NCI-H82 treated with DMSO at 0.1 percent for 48 hours (cell line): ENCODE data around the gene CCT2.
A peak's percentile ranks its signal among the peaks of the same experiment; 100 is the strongest.

ENCODE experiments used
- DNase-seq: peaks from one replicate; lab custom pipeline; 2025; ENCODE audit not compliant: unreplicated experiment; lab: John Stamatoyannopoulos, UW

Gene CCT2

GRCh38 chr12:69639400-69640016 is 54.2 kb downstream of the CCT2 start:
- peak; percentile 14 for DNase-seq

- no peak for DNase-seq
These were observed 56.3 kb downstream of the CCT2 start for GRCh38 chr12:69641546-69641945.

GRCh38 chr12:69642531-69642930 is 57.3 kb downstream of the CCT2 start:
- no peak for DNase-seq

- DNase-seq: no peak
These were observed 59.3 kb downstream of the CCT2 start for GRCh38 chr12:69644511-69644910.

- no peak for DNase-seq
These were observed 59.8 kb downstream of the CCT2 start for GRCh38 chr12:69645031-69645430.

GRCh38 chr12:69647178-69647577 is 61.9 kb downstream of the CCT2 start:
- no peak for DNase-seq

GRCh38 chr12:69648476-69648875 is 63.2 kb downstream of the CCT2 start:
- DNase-seq: no peak

GRCh38 chr12:69649529-69649928 is 64.3 kb downstream of the CCT2 start:
- DNase-seq: no peak
